M059J (cell line): Measurements from ENCODE around the gene SETD2. TPM values are rescaled to one million over a fixed set of nuclear protein-coding genes. Genes with fewer than 3 reads are reported as not detected.

ENCODE experiments used
- total RNA-seq: library from RNA; depleted of rRNA; stranded (reverse); fragments of >200 nt; shearing (Covaris generic); gene quantifications from 2 replicates; pipeline ENCODE4 v1.2.3, GENCODE V29; 2014; rRNA removed

The SETD2 gene
- total RNA-seq, 1 experiment from 2014 or later = 17.3 TPM

Other genes starting within 250 kb of the SETD2 start
- 16.4 and 25.6 TPM in 2 replicates for gene CCDC12, start 187.4 kb downstream of the SETD2 start, total RNA-seq
- 1.5 and 3.5 TPM in 2 replicates for gene NBEAL2, start 184.4 kb downstream of the SETD2 start, total RNA-seq
- gene KIF9, start 118.7 kb upstream of the SETD2 start, total RNA-seq = 3.1 and 5.7 TPM in 2 replicates
- gene KLHL18, start 118.8 kb upstream of the SETD2 start, total RNA-seq = 6.9 and 12.7 TPM in 2 replicates
- 3.3 and 8.5 TPM in 2 replicates for gene PTPN23, start 216.9 kb upstream of the SETD2 start, total RNA-seq